ENCODE measurements around the gene FAM25A.
"Not testable (repeated sequence)": the region's sequence is repeated elsewhere in the genome, so short reads cannot be mapped to it uniquely, and the experiment has no call there.

Gene FAM25A

GRCh38 chr10:87020056-87020455, at the start of gene FAM25A:
TSS of gene FAM25A (plus strand) at chr10:87020294. CDS start at chr10:87020325, 31 bp downstream.
- DNase-seq (ENCODE audit: low read depth); H3K4me3 ChIP-seq (ENCODE audit: low read depth, low read length): not testable (repeated sequence)

GRCh38 chr10:86970982-86971231, 49.2 kb upstream of the FAM25A start:
- no peak for TF ChIP-seq CTCF (conservative IDR thresholded peaks at IDR 0.05; ENCODE audit: low read depth, low read length)
- no peak for DNase-seq (ENCODE audit: low read depth)
- peak overlapping the region; percentile 66 for H3K4me3 ChIP-seq (ENCODE audit: low read depth, low read length)

- peak; percentile 75 for DNase-seq (ENCODE audit: low read depth)
- TF ChIP-seq CTCF (conservative IDR thresholded peaks at IDR 0.05; ENCODE audit: low read depth, low read length) = peak; percentile 1
- H3K4me3 ChIP-seq (ENCODE audit: low read depth, low read length) = peak overlapping the region; percentile 66
Observed at GRCh38 chr10:86971232-86971991, 48.7 kb upstream of the FAM25A start.

- H3K4me3 ChIP-seq (ENCODE audit: low read depth, low read length) = no peak overlapping the region
- no peak for TF ChIP-seq CTCF (conservative IDR thresholded peaks at IDR 0.05; ENCODE audit: low read depth, low read length)
- DNase-seq (ENCODE audit: low read depth) = no peak
Observed at GRCh38 chr10:86972613-86973380, 47.3 kb upstream of the FAM25A start.

GRCh38 chr10:86974484-86974883, 45.6 kb upstream of the FAM25A start:
- H3K4me3 ChIP-seq (ENCODE audit: low read depth, low read length) = no peak overlapping the region
- no peak for TF ChIP-seq CTCF (conservative IDR thresholded peaks at IDR 0.05; ENCODE audit: low read depth, low read length)
- no peak for DNase-seq (ENCODE audit: low read depth)

GRCh38 chr10:86976362-86977056, 43.6 kb upstream of the FAM25A start:
- no peak overlapping the region for H3K4me3 ChIP-seq (ENCODE audit: low read depth, low read length)
- DNase-seq (ENCODE audit: low read depth) = no peak
- no peak for TF ChIP-seq CTCF (conservative IDR thresholded peaks at IDR 0.05; ENCODE audit: low read depth, low read length)

- not testable (repeated sequence) for DNase-seq (ENCODE audit: low read depth); H3K4me3 ChIP-seq (ENCODE audit: low read depth, low read length)
Observed at GRCh38 chr10:86978457-86978856, 41.6 kb upstream of the FAM25A start.
